ENCODE measurements around the gene CSMD2.

The CSMD2 gene

DNA sequence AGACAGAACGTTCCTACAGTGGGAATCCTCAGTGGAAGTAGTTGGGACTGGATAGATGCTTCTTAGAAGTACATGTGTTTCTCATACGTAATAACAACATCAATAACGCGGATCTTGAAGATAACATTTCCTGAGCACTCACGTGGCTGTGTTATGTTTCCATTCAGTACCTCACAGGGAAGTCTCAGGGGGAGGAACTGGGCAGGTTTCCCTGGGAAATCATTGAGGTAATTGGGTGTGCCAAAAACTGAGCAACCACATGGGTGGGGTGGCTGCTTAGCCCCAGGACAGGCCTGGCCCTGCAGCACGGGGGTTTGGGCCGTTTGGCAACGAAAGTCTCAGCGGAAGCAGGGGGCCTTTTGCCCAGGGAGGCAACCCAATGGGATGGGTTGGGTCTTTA is 558.8 kb downstream of the CSMD2 start:
- no peak overlapping the region for H3K27ac ChIP-seq
- TF ChIP-seq, protein P1, sequence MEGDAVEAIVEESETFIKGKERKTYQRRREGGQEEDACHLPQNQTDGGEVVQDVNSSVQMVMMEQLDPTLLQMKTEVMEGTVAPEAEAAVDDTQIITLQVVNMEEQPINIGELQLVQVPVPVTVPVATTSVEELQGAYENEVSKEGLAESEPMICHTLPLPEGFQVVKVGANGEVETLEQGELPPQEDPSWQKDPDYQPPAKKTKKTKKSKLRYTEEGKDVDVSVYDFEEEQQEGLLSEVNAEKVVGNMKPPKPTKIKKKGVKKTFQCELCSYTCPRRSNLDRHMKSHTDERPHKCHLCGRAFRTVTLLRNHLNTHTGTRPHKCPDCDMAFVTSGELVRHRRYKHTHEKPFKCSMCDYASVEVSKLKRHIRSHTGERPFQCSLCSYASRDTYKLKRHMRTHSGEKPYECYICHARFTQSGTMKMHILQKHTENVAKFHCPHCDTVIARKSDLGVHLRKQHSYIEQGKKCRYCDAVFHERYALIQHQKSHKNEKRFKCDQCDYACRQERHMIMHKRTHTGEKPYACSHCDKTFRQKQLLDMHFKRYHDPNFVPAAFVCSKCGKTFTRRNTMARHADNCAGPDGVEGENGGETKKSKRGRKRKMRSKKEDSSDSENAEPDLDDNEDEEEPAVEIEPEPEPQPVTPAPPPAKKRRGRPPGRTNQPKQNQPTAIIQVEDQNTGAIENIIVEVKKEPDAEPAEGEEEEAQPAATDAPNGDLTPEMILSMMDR (conservative IDR thresholded peaks at IDR 0.05): no peak

DNA sequence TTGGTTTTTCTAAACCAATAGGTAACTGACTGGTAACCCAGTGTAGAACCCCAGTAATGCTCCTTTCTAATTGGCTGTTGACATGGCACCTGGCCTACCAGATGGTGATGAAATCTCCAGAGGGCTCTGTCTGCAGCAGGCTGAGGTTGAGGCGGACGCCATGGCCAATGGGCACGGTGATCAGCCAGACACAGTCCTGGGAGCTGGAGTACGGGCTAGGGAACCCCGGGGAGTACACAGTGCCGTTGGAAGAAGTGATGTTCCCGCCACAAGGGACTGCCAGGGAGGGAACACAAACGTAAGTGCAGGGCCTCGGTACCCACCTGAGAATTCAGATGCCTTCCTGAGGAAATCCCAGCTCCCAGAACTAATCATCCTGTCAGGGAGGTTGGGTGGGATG is 562.8 kb downstream of the CSMD2 start:
- TF ChIP-seq, protein P1 (conservative IDR thresholded peaks at IDR 0.05): no peak
- no peak overlapping the region for H3K27ac ChIP-seq

DNA sequence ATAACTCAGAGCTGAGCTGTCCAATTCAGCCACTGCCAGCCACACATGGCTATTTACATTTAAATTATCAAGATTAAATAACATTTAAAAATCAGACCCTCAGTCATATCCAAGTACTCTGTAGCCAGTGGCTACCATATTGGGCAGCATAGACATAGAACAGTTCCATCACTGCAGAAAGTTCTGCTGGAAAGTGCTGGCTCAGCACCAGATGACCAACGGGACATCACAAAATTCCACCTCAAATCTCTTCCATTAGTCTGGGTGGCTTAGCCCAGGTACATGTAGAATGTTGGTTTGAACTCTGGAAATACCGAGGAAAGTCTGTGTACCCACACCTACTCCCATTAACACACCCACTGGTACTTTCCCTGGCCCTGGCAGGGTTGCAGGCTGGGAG is 563.3 kb downstream of the CSMD2 start:
- no peak overlapping the region for H3K27ac ChIP-seq
- TF ChIP-seq, protein P1 (conservative IDR thresholded peaks at IDR 0.05): no peak

DNA sequence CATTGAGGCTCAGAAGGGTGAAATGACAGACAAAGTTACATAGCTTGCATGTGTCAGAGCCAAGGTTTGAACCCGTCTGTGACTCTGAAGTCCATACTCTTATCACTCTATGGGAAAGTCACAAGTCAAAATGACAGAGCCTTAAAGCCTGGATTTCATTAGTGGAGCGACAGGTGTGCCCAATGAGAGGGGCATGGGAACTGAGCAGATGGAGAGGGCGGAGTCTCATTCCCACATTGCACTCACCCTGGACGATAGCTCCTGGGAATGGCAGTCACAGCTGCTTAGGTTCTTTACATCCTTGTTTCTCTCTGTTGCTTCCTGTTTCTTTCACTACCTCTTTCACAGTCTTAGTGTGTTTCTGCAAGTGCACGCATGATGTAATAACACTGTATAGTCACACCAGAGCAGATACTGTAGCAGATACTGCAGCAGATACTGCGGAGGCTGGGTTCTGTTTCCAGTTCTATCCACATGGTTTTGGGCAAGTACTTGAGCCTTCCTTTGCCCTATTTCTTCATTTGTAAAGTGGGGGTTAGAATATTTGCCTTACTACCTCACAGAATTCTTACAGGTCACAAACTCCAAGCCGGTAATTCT is 565.4 kb downstream of the CSMD2 start:
- H3K27ac ChIP-seq: no peak overlapping the region
- TF ChIP-seq, protein P1 (conservative IDR thresholded peaks at IDR 0.05): no peak

DNA sequence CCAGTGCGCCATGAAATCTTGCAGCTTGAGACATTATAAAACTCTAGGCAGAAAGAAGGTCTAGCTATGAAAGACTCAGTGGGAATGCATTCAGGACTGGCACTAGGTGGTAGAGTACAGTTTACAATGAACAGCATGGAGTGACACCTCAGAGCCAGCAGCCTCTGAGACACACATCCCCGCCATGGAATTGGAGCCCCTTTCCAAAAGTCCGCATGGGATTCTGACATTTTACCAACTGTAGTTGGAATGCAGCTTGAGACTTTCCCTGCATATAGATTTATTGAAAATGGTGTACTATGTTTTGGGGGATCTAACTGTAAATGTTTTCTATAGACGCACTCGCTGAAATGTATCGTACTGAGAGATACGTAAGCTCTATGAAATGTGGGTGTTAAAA is 576.3 kb downstream of the CSMD2 start:
- H3K27ac ChIP-seq: no peak overlapping the region
- TF ChIP-seq, protein P1 (conservative IDR thresholded peaks at IDR 0.05): no peak

DNA sequence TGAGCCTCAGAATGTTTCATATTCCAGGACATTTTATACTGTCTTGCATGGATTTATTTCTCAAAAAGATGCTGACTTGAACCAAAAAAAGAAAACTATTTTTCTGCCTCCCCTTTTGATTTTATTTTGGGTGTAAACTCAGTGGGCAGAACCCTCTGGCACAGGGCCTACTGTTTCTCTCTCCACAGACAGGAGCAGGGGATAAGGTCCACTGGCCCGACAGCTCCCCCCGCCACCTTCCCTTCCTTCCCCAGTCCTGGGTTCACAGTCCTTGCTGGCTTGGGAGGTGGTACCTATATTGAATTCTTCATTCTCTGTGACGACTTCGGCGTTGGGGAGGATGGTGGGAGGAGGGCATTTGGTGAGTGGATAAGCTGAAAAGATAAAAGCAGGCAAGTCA is 578.2 kb downstream of the CSMD2 start:
- TF ChIP-seq, protein P1 (conservative IDR thresholded peaks at IDR 0.05): no peak
- no peak overlapping the region for H3K27ac ChIP-seq

DNA sequence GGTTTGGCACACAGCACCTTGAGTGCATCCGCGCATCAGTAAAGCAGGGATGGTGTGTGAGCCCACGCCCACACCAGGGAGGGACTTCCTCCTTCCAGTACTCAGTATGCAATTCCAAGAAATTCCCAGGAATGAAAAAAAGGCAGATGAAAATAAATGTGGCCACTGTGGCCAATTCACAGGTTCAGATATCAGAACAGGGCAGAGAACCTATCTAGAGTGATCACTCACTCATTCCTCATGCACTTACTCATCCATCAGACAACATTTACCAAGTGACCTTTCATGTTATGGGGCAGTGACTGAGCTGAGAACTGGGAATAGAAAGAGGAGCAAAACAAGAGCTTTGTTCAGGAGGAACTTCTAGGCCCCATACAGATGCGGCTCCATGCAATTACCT is 578.9 kb downstream of the CSMD2 start:
- TF ChIP-seq, protein P1 (conservative IDR thresholded peaks at IDR 0.05): no peak
- H3K27ac ChIP-seq: no peak overlapping the region

Measured in VCaP (cell line).